HCT116 (cell line): ENCODE measurements around the gene INSRR. TPM values are rescaled to one million over a fixed set of nuclear protein-coding genes. Genes with fewer than 3 reads are reported as not detected.

Experiments used
- ATAC-seq: fragments of 200-7000 bp; cut with Tn5 transposase; 2 replicates; pipeline ENCODE4 v1.9.1; 2020; ENCODE audit warnings: mild to moderate bottlenecking, moderate library complexity
- BruUV-seq: library from RNA; stranded (reverse); fragments of 400-500 nt; replicated peaks from 2 replicates; lab custom pipeline; 2021; lab: Mats Ljungman, UMichigan
- CTCF ChIA-PET: fragments of 300-600 bp; sonication (Branson Sonifier 250); formaldehyde crosslinking; loops from one replicate; lab custom pipeline; 2021; ENCODE audit warnings: antibody characterized with exemption; lab: Charles Lee
- POLR2A ChIA-PET: fragments of 300-600, 350-600 bp; sonication (Branson Sonifier 250); formaldehyde crosslinking; loops from one replicate; lab custom pipeline; 2021; ENCODE audit warnings: antibody characterized with exemption; lab: Charles Lee
- RAD21 ChIA-PET, 2 experiments: fragments of 300-600 bp; sonication (Branson Sonifier 250); formaldehyde crosslinking; loops; one replicate each; lab custom pipeline; 2023; ENCODE audit warnings: low total read pairs in 2 of 2; ENCODE audit not compliant: uncharacterized antibody in 2 of 2, unreplicated experiment in 2 of 2, low non-redundant PET in 1 of 2; lab: Charles Lee
- DNase-seq: peaks from one replicate; pipeline ENCODE4 v3.0.0-alpha.2; 2010; ENCODE audit warnings: low read depth, low spot score
- H2AFZ ChIP-seq: fragments of 200-600 bp; shearing (Covaris generic), sonication (generic); 2 replicates; pipeline ENCODE4 v1.6.1; 2017; ENCODE audit warnings: low read depth, mixed run types, mixed read lengths, antibody characterized with exemption, low read length; ENCODE audit not compliant: poor library complexity, severe bottlenecking
- H3K27ac ChIP-seq: 2 replicates; pipeline ENCODE4 v1.5.1; 2012; ENCODE audit warnings: low read depth, low read length
- H3K27me3 ChIP-seq: fragments of 200-600 bp; sonication (generic); 2 replicates; pipeline ENCODE4 v1.6.1; 2016; ENCODE audit warnings: mixed run types, low read length, mixed read lengths; ENCODE audit not compliant: insufficient read depth
- H3K36me3 ChIP-seq, 2 experiments: fragments of 200-500 bp in 1 of 2; fragments of 200-600 bp in 1 of 2; sonication (Bioruptor generic) in 1 of 2; sonication (generic) in 1 of 2; 2 replicates each; pipeline versions ENCODE4 v1.5.1 to v1.6.1; 2014 to 2016; ENCODE audit warnings: low read length in 2 of 2, inconsistent platforms in 1 of 2, mixed read lengths in 1 of 2, mixed run types in 1 of 2; ENCODE audit not compliant: insufficient read depth in 2 of 2, control insufficient read depth in 1 of 2
- H3K4me1 ChIP-seq, 2 experiments: fragments of 200-600 bp in 1 of 2; sonication (generic) in 1 of 2; 2 replicates each; pipeline versions ENCODE4 v1.5.1 to v1.6.1; 2012 to 2017; ENCODE audit warnings: low read length in 2 of 2, inconsistent platforms in 1 of 2, mild to moderate bottlenecking in 1 of 2, mixed read lengths in 1 of 2, mixed run types in 1 of 2, moderate library complexity in 1 of 2; ENCODE audit not compliant: insufficient read depth in 2 of 2, control insufficient read depth in 1 of 2
- H3K4me2 ChIP-seq: fragments of 200-600 bp; sonication (generic); 2 replicates; pipeline ENCODE4 v1.6.1; 2017; ENCODE audit warnings: mixed run types, low read length, mixed read lengths
- H3K4me3 ChIP-seq, 2 experiments: fragments of 200-600 bp in 1 of 2; sonication (generic) in 1 of 2; replicated peaks in 1 of 2; 2 replicates each; pipeline ENCODE4 v1.5.1; 2011 to 2016; ENCODE audit warnings: low read length in 2 of 2, control low read depth in 1 of 2, low read depth in 1 of 2, mild to moderate bottlenecking in 1 of 2, mixed read lengths in 1 of 2, mixed run types in 1 of 2
- H3K79me2 ChIP-seq: fragments of 200-600 bp; sonication (generic); 2 replicates; pipeline ENCODE4 v1.6.1; 2017; ENCODE audit warnings: mild to moderate bottlenecking, mixed run types, low read length, moderate library complexity, mixed read lengths; ENCODE audit not compliant: insufficient read depth
- H3K9ac ChIP-seq: fragments of 200-600 bp; sonication (generic); 2 replicates; pipeline ENCODE4 v1.6.1; 2016; ENCODE audit warnings: low read length, mixed read lengths
- H3K9me2 ChIP-seq: fragments of 200-600 bp; sonication (generic), shearing (Covaris generic); 2 replicates; pipeline ENCODE4 v1.6.1; 2017; ENCODE audit warnings: mixed run types, mild to moderate bottlenecking, moderate library complexity; ENCODE audit not compliant: insufficient read depth
- H3K9me3 ChIP-seq, 2 experiments: fragments of 200-500 bp in 1 of 2; fragments of 200-600 bp in 1 of 2; sonication (Bioruptor generic) in 1 of 2; sonication (generic) in 1 of 2; 2 replicates each; pipeline ENCODE4 v1.6.1; 2014 to 2017; ENCODE audit warnings: low read length in 2 of 2, mixed read lengths in 2 of 2, inconsistent platforms in 1 of 2, low read depth in 1 of 2, mild to moderate bottlenecking in 1 of 2, mixed run types in 1 of 2, moderate library complexity in 1 of 2; ENCODE audit not compliant: control insufficient read depth in 1 of 2, insufficient read depth in 1 of 2
- H4K20me1 ChIP-seq: fragments of 200-600 bp; sonication (generic), shearing (Covaris generic); 2 replicates; pipeline ENCODE4 v1.6.1; 2017; ENCODE audit warnings: mixed run types, mild to moderate bottlenecking, moderate library complexity; ENCODE audit not compliant: insufficient read depth
- CTCF ChIP-seq, 3 experiments: fragments of 200-600 bp in 1 of 3; sonication (generic) in 1 of 3; IDR thresholded peaks in 2 of 3; conservative IDR thresholded peaks in 1 of 3; 2 replicates each; pipeline ENCODE4 v1.5.1; 2012 to 2017; ENCODE audit warnings: low read depth in 2 of 3, low read length in 2 of 3, antibody characterized with exemption in 1 of 3, borderline replicate concordance in 1 of 3, control low read depth in 1 of 3, mild to moderate bottlenecking in 1 of 3, mixed read lengths in 1 of 3, mixed run types in 1 of 3, moderate library complexity in 1 of 3; ENCODE audit not compliant: insufficient read depth in 1 of 3
- EZH2 ChIP-seq: fragments of 200-600 bp; sonication (generic); IDR thresholded peaks from 2 replicates; pipeline ENCODE4 v1.6.1; 2017; ENCODE audit warnings: antibody characterized with exemption, mixed run types
- RAD21 ChIP-seq: IDR thresholded peaks from 2 replicates; pipeline ENCODE4 v1.6.1; 2012; ENCODE audit warnings: low read depth, mild to moderate bottlenecking
- intact Hi-C: fragments of 100-400 bp; cut with micrococcal nuclease; formaldehyde crosslinking; loops from 2 replicates; pipeline ENCODE4 v1.10.0; 2022
- total RNA-seq: library from RNA; stranded (reverse); gene quantifications from one replicate; pipeline ENCODE4 v1.2.1, GENCODE V29; 2021; ENCODE audit not compliant: unreplicated experiment

The INSRR gene
- total RNA-seq, 1 experiment from 2014 or later, result not detected

- ChIA-PET POLR2A (no interaction called here), CTCF (interaction anchor here (1.1 to 1.5 kb wide), 2 partner anchors 63 to 130 kb away, joined by 3 to 6 read pairs; partner anchors contain the start of gene NTRK1), RAD21 (interaction anchor here in 1 of 2 experiments (0.6 kb wide), 1 partner anchor 92 kb away, joined by 3 read pairs; no protein-coding TSS in a partner anchor)
- H3K4me3 ChIP-seq, result no peak overlapping the region
- no peak overlapping the region for H3K4me2 ChIP-seq
- H3K4me1 ChIP-seq, result peaks cover 2 to 8% of the 10 kb centered on the region in 2 experiments; a peak in 2 of 4 replicates
- TF ChIP-seq RAD21 (peak; percentile 74), EZH2 (no peak), CTCF (IDR thresholded peaks at IDR 0.05 in 2 of 3, conservative IDR thresholded peaks at IDR 0.05 in 1 of 3; ENCODE audit: borderline replicate concordance in 1 of 3, insufficient read depth in 1 of 3, low read depth in 2 of 3, low read length in 2 of 3) (peak; percentile 65 to 91 (median 82); a peak in 5 of 6 replicates)
- TF ChIP-seq, all 23 proteins: peak for 2
- Histone ChIP-seq H3K9ac (no peak overlapping the region), H3K36me3 (peaks cover 61 to 63% of the 10 kb centered on the region in 2 experiments), H3K27me3 (no peaks in the 10 kb centered on the region), H3K9me3 (no peaks in the 10 kb centered on the region), H2AFZ (no peak overlapping the region), H3K9me2 (no peaks in the 10 kb centered on the region), H3K79me2 (no peaks in the 10 kb centered on the region; the same call in 1 of the 2 replicates), H4K20me1 (0 out of 2 replicates have a peak, but pooled peaks cover 4% of the 10 kb centered on the region), H3K27ac (no peak overlapping the region)
- peak; percentile 33 for DNase-seq
- no TSS peak for BruUV-seq
- peak; percentile 84 for ATAC-seq
- intact Hi-C loops, result loop anchor here (1.0 to 5.0 kb wide), 3 partner anchors 63 to 130 kb away; partner anchors contain the start of gene NTRK1
Measured at GRCh38 chr1:156797212-156797871, 61.6 kb downstream of the INSRR start.
